ENCODE measurements around the gene CLPTM1.
"Not testable (repeated sequence)": the region's sequence is repeated elsewhere in the genome, so short reads cannot be mapped to it uniquely, and the experiment has no call there.

Gene CLPTM1

DNA sequence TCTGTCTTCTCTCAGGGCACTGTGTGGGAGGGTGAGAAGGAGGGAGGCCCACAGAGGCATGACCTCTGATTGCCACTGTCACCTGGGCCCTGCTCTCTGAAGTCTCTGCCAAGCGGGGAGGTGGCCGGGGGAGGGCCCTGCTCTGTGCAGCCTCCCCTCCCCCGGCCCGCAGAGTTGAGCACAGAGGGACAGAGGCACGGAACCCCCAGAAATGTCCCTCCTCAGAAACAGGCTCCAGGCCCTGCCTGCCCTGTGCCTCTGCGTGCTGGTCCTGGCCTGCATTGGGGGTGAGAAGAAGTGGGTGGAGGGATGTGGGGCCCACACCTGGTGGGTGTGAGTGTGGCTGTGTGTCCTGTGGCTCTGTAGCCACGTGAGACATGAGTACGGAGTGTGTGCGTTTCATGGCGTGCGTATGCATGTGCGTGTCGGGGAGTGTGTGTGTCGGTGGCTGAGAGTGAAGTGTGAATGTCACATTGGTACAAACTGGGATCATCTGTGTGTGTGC is 13.1 kb upstream of the CLPTM1 start, which contains the start of gene APOC4:
APOC4 (plus strand) TSS at position 171 of the 505 bp plus-strand sequence; CDS start at position 212, 41 bp downstream.
- DNase-seq, result no peak

DNA sequence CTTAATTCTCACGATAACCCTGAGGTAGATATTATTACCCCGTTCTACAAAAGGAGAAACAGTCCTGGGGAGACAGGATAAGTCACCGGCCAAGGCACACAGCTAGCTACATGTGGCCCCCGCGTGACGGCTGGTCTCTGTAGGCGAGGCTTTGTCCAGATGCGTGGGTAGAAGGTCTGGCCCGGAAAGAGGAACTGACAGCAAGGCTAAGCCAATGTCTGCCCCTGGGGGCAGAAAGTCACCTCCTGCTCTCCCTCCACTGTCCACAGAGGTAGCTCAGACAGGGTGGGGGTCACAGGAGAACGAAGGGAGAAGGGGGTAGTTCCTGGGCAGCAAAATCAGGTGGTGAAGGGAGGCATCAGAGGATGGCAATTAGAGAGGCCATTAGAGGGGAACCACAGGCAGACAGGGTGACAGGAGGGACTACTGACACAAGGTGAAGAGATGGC is 11.4 kb upstream of the CLPTM1 start:
- no peak for DNase-seq

DNA sequence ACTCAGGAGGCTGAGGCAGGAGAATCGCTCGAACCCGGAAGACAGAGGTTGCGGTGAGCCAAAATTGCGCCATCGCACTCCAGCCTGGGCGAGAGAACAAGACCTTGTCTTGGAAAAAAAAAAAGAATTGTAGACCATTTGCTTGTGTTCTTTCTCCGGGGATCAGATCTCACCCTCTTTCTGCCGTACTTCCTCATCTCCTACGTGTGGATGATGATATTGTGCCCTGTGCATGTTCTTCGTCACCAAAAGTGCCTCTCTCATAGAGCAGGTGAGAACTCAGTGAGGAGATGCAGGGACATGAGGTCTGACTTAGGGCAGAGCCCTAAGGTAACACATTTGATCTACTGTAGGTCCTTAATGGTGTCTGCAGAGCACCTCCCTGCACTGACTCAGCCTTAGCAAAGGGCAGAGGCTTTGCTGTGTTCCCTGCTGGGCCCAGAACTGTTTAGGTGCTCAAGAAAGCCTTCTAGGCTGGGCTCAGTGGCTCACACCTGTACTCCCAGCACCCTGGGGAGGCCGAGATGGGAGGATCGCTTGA is 8.1 kb upstream of the CLPTM1 start:
- DNase-seq, result no peak

DNA sequence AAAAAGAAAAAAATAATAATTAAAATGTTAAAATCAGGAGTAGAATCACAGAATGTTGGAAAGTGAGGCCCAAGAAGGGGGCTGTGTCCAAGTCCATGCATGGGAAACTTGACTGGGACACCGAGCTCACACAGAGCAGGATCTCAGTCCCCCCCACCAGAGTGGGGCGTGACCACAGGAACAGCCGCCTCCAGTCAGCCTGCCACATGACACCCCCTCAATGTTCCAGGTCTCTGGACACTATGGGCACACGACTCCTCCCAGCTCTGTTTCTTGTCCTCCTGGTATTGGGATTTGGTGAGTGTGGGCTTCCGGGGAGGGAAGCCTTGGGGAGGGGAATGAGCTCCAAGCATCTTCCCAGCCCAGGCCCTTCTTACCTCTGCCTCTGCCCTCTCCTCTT is 6.9 kb upstream of the CLPTM1 start:
- no peak for DNase-seq

DNA sequence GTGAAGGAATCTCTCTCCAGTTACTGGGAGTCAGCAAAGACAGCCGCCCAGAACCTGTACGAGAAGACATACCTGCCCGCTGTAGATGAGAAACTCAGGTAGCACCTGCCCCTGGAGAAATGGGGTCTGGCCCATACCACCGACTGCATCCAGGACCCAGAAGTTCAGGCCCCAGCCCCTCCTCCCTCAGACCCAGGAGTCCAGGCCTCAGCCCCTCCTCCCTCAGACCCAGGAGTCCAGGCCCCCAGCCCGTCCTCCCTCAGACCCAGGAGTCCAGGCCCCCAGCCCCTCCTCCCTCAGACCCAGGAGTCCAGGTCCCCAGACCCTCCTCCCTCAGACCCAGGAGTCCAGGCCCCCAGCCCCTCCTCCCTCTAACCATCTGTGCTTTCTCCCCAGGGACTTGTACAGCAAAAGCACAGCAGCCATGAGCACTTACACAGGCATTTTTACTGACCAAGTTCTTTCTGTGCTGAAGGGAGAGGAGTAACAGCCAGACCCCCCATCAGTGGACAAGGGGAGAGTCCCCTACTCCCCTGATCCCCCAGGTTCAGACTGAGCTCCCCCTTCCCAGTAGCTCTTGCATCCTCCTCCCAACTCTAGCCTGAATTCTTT is 6.3 kb upstream of the CLPTM1 start:
- no peak for DNase-seq

DNA sequence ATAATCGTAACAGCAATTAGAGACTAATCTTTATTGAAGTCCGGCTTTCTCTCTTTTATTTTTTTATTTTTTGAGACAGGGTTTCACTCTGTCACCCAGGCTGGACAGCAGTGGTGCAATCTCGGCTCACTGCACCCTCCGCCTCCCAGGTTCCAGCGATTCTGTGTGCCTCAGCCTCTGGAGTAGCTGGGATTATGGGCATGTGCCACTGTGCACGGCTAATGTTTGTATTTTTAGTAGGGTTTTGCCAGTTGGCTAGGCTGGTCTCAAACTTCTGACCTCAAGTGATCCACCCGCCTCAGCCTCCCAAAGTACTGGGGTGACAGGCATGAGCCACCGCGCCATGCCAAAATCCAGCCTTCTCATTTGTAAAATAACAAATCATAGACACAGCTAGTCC is 5.6 kb upstream of the CLPTM1 start:
- no peak for DNase-seq

DNA sequence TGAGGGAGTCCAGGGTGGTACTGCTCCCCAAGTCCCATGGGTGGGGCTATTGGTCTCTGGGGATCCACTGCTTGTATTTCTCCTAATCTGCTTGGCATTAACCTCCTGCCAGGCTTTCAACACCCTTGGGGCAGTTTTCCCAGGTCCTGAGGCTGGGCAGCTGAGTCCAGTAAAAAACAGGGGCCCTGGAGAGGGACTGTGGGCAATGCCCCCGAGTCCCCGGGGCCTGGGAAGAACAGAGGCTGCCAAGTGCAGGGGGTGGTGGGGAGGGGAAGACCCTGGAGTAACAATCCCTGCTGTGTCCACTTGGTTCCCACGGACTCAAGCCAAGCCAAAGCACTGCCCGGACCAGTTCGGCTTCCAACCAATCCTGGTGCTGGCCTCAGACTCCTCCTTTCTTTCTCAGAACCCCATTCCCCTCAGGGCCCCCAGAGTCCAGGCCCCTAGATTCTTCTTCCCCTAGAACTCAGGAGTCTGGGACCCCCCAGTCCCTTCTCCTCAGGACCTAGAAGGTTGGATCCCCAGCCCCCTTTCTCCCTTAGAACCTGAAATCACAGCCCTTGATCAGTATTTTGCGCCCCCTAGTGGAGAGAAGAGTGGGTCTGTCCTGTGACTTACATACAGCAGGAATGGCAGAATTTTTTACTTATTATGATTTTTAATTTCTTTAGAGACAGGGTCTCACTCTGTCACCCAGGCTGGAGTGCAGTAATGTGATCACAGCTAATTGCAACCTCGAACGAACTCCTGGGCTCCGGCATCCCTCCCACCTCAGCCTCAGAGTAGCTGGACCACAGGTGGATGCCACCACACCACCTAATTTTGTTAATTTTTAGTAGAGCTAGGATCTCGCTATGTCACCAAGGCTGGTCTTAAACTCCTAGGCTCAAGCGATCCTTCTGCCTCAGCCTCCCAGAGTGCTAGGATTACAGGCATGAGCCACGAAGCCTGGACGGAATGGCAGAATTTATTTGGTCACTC is 3.7 kb upstream of the CLPTM1 start:
- peak; percentile 5 for DNase-seq

DNA sequence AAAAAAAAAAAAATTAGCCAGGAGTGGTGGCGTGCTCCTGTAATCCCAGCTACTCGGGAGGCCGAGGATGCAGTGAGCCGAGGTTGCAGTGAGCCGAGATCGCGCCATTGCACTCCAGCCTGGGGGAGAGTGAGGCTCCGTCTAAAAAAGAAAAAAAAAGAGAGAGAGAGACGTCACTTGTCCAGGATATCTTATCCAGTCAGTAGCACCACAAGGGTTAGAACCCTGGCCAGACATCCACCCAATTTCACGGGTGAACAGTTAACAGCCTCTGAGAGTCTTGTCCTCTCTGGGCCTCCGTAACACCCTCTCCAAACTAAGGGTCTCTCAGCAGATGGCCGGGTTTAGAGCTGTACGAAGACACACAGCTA is 917 bp upstream of the CLPTM1 start:
- DNase-seq, result no peak

DNA sequence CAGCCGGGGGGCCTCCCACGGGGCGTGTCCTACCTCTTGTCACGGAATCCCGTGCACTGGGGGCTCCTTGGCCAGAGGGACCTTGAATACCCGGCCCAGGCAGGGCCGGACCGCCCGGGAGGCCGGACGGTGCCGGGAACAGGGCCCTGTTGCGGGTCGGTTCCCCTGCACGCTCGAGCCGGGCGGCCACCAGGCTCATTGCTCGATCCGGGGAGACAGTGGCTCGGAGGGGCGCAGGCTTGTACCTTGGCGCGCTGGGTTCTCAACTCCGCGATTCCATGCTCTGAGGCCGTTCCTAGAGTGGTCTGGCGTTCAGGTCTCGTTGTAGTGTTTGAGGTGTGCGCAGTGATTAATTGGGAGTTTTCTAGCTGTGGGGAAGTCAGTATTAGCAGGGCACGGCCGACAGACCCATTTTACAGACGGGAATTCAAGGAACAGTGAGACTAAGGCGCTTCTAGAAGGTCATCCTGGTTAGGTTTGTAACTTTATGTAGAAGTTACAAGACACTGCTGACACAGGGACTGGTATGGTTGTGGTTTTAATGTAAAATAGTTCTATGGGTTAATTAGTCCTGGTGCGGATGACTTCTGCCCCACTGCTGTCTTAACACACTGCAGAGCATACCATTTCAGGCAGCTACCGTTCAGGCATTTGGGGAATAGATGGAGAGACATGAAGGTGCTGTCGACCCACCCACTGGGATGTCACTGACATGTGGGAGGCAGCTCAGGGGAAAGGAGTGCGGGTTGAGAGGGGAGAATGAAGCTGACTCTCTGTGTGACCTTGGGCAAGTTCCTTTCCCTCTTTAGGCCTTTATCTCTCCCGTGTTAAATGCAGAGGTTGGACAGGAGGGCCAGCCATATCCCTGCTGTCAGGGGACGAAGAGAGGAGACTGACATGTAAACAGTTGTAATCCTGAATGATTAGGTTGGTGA is 592 bp downstream of the CLPTM1 start:
- DNase-seq, result no peak

DNA sequence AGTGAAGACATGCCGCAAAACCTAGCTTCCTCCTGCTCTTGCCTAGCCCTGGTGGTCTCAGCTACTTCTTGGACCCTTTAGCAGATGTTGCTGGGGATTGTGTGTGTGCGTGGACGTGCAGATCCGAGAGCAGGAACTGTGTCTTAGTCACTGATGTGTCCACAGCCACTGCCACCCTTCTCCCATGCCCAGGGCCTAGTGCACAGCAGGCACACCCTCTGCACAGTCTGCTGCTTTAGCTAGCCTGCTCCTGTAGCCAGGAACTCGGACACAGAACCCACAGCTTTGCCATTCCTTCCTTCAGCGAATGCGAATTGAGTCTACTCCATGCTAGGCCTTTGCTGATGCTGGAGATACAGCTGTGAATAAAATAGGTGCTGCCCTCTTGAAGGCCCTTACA is 2.3 kb downstream of the CLPTM1 start:
- DNase-seq, result no peak

DNA sequence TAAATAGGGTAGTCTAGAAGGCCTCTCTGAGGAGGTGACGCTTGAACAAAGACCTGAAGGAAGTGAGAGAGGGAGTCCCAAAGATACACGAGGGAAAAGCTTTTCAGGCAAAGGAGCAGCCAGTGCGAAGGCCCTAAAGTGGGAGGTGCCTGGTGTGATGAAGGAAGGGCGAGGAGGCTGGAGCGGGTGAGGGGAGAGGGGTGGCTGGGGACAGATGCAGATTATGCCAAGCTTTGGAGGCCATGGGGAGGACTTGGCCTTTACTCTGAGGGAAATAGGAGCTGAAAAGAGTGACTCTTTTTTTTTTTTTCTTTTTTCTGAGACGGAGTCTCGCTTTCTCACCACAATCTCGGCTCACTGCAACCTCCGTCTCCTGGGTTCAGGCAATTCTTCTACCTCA is 2.9 kb downstream of the CLPTM1 start:
- no peak for DNase-seq

DNA sequence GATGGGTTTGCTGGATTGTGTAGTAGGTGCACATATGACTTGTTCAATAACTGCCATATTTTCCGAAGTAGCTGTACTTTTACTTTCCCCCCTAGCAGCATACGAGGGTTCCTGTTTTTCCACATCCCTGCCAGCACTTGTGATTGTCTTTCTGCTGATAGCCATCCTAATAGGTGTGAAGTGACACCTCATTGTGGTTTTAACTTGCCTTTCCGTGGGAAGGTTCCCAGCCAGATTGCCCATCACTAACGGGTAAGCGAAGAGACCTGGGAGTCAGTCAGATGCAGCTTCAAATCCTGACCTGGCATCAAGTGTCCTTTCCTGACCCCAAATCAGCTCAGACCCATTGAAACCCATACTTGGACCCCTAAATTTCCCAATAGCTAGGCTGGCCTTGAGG is 4.5 kb downstream of the CLPTM1 start:
- no peak for DNase-seq

DNA sequence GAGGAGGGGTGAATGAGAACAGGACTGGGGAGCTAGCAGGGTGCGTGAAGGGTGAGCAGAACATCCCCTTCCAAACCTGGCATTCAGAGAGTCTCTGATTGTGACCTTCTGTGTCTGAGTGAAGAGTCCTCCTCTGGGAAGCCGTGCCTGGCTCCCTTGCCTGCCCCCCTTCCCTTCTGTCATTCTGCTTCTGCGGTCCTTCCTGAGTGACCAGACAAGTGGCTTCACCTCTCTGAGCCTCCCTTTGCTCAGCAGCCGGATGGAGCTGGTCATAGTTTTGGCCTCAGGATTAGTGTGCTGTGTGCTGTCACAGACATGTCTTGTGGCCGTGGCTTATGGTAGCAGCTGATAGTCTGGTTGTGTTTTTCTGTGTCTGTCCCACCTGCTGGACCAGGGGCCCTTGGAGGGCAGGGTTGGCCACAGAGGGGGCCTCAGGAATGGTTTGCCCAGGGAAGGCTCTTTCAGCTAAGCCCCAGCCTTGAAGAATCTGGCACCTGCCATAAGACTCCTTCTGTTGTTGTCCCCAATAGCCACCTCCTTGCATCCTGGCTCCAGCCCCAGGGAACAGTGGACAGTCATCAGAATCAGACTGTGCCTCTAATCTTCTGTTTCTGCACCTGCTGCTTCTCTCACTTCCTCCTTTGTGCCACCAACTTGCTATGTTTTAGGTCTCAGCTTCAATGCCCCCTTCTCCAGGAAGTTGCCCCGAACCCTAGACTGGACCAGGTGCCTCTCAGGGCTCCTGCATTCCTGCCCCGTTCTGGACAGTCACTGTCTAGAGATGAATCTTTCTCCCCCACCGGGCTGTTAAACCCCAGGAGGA is 5.9 kb downstream of the CLPTM1 start:
- no peak for DNase-seq

DNA sequence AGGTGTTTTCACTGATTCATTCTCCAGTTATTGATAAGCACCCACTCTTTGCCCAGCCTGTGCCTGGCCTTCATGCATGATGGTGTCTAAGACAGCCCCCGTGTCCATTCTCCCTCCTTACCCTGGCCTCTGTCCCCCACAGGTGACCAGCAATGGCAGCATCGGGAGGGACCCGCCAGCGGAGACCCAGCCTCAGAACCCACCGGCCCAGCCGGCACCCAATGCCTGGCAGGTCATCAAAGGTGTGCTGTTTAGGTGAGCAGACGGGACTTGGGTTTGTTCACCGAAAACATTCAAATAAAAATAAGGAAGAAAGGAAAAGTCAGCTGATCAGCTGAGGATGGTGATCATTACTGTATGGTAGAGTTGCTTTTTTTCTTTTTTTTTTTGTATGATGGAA is 6.6 kb downstream of the CLPTM1 start:
- DNase-seq, result no peak

DNA sequence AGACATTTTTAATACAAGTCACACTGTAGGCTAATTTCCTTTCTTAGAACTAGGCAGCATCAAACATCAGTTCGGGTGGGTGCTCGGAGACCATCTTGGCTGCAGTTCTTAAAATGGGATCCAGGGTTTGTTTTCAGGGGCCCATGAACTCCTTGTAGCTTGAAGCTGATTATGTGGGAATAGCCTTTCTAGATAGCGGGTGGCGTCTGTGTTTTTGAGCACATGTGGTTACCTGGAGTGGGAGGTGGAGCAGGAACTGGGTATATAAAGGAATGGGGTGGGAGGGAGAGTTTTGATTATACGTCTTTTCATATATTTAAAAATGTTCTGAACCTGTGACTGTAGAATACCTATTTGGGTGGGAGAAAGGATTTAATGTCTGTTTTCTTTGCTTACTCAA is 12.9 kb downstream of the CLPTM1 start:
- no peak for DNase-seq

DNA sequence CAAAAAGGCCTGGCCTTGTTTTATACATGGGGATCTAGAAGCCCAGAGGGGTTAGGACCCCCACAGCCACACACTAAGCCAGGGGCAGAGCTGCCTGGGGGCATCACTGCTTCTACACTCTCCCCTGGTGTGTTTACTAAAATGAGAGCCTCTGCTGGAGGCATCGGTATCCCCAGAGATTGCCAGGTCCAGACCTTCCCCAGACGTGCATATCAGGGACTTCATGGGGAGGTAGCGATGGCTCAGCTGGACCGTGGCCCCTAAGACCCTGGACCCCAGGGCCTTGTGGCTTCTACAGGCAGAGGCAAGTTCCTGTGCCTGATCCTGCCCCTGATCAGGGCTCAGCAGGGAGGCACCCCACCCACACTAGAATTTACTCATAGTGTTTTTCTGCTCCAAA is 13.5 kb downstream of the CLPTM1 start:
- no peak for DNase-seq

DNA sequence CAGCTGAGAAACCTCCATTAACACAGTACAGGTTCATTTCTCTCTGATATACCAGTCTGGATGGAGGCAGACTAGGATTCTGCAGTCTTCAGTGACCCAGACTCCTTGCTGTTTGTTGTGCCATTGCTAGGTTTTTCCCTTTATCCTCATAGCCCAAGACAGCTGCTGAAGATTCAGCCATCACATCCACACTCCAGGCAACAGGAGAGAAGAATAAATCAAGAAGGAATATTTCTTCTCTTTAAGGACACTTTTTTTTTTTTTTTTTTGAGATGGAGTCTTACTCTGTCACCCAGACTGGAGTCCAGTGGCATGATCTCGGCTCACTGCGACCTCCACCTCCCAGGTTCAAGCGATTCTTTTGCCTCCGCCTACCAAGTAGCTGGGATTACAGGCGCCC is 14.3 kb downstream of the CLPTM1 start:
- no peak for DNase-seq

DNA sequence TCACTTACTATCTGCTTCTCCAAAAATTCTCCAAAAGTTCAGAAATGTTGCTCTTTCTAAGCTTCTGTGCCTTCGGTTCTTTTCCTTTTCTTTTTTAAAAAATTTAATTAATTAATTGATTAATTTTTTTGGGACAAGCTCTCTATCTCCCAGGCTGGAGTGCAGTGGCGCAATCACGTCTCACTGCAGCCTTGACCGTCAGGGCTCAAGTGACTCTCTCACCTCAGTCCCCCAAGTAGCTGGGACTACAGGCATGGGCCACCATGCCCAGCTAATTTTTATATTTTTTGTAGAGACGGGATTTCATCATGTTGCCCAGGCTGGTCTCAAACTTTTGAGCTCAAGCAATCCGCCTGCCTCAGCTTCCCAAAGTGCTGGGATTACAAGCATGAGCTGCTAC is 16.3 kb downstream of the CLPTM1 start:
- not testable (repeated sequence) for DNase-seq

DNA sequence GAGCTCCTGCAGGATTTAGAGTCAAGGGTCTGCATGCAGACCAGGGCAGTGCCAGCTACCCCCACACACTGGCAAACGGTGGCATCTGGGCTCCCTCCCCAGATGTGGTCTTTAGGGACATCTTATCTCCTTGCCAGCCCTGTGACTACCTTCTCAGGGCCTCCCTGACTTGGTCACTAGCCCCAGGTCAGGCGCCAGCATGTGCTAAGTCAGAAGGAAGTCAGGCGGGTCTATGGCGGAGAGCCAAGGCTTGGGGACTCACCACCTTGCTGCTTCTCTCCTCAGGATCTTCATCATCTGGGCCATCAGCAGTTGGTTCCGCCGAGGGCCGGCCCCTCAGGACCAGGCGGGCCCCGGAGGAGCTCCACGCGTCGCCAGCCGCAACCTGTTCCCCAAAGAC is 17.6 kb downstream of the CLPTM1 start:
- DNase-seq, result no peak

DNA sequence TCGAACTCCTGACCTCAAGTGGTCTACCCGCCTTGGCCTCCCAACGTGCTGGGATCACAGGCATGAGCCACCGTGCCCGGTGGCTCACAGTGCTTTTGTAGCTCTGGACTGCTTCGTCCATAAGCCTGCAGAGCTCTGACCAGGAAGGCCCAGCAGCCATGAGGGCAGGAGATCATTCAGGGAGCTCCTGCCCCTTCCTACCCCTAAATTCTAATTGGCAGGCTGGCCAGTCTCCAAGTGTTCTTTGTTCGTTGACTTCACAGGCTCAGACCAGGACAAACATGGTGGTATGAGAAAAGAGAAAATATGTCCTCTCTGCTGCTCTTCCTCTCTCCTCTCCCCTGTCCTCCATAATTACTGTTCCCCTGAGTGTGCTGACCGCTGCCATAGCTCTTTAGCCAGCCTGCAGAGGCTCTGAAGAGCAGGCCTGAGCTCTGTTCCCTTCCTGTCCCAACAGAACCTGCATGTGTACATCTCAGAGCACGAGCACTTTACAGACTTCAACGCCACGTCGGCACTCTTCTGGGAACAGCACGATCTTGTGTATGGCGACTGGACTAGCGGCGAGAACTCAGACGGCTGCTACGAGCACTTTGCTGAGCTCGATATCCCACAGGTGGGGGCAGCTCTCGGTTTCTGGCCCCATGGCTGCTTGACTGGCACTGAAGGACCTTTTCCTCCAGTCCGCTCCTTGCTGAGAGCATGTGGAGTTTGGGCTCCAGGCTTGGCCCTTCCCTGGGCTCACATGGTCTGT is 19.0 kb downstream of the CLPTM1 start:
- DNase-seq, result no peak

DNA sequence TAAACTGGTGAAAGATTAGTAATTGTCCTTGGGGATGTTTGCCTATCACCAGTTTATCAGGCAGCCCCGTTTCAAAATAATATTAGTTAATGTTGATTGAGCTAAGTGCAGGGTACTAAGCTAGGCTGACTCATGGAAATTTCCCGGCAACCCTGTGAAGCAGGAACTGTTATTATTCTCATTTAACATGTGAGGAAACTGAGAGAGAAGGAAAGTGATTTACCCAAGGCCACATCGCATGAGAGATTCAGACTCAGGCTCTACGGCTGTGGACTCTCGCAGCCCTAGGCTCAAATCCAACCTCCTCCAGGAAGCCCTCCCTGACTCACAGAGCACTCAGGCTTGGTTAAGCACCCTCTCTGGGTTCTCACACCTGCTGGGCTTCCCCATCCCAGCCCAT is 19.7 kb downstream of the CLPTM1 start:
- no peak for DNase-seq
